NCI-H187 (cell line): ENCODE results near the gene HNRNPF.
"Not testable (repeated sequence)": the region's sequence is repeated elsewhere in the genome, so short reads cannot be mapped to it uniquely, and the experiment has no call there.

Source experiments
- DNase-seq, 2 experiments: peaks; one replicate each; lab custom pipeline; 2025; lab: John Stamatoyannopoulos, UW

HNRNPF gene

DNA sequence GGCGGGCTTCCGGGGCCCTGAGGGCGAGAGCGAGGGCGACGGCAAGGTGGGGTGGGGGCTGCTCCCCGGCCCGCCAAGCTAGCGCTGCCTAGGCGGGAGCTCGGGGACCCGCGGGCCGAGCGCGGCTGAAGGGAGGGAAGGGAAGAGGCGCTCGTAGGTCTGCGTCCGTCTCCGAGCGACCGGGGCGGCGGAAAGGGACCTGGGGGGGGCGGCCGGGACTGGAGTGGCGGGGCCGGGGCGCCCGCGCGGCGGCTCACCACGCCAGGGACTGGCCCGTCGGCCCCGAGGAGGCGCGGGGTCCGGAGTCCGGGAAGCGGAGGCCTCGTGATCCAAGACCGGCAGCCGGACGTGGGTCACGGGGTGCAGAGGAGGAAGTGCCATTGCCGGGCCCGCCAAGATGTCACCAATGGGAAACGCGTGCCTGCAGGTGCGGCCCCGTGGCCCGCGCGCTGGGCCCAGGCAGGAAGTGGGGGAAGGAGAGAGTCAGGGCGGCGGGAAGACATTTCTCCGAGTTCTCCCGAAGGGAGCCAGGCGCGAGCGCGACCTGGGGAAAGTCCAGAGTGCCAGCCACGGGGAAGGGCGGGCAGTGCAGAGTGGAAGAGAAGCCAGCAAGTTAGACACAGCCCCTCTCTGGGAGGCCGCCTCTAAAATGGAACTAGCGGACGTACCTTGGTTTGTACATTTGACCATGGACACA lies 11.9 kb downstream of the HNRNPF start:
- peak; percentile 13 to 45 for DNase-seq

- peak in 1 of 2 experiments; percentile 27 for DNase-seq
These were observed 12.7 kb downstream of the HNRNPF start for GRCh38 chr10:43396061-43396927.

GRCh38 chr10:43395571-43396060 lies 13.4 kb downstream of the HNRNPF start:
- DNase-seq = no peak

DNA sequence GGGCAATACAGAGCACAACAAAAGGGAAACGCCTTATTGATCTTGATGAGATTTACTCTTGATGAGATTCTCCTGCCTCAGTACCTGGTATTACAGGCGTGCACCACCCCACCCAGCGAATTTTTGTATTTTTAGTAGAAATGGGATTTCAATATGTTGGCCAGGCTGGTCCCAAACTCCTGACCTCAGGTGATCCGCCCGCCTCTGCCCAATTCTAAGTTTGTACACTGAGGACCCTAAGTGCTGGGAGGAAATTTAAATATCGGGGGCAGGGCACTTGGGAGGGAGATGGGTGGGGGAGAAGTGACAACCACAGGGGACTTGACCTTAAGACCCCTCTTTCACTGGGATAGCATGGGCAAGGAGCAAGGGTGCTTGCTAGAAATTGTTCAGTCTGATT lies 14.1 kb downstream of the HNRNPF start:
- DNase-seq = no peak

DNA sequence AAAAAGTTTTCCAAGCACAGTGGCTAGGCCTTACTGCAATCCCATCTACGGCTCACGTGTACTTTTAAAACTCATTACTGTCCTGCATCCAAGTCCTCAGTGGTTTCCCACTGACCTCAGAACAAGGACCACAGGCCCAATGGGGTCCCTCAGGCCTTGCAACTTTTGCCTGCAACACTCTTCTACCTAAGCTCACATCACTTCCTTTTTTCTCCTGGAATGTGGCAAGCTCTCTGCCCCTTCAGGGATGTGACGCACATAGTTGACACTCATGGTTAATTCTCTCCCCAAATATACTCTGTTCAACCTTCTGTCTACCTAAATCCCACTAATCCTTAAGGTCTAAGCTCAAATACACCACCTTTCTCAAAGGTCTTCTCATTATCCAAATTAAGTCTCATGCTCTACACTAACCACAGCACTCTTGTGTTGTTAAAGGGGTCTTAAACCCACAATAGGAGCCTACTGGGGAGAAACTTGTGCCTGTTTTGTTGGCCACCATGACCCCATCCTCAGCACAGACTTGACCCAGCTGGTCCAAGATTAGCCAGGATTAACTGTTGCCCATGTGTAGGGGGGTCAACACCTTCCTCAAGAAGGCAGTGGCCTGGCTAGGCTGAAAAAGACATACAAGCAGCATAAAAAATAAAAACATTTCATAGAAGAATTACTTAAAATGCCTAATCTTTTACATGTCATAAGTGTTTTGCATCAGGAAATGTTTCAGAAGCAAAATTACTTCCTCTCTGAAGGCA lies 15.2 kb downstream of the HNRNPF start:
- no peak for DNase-seq

DNA sequence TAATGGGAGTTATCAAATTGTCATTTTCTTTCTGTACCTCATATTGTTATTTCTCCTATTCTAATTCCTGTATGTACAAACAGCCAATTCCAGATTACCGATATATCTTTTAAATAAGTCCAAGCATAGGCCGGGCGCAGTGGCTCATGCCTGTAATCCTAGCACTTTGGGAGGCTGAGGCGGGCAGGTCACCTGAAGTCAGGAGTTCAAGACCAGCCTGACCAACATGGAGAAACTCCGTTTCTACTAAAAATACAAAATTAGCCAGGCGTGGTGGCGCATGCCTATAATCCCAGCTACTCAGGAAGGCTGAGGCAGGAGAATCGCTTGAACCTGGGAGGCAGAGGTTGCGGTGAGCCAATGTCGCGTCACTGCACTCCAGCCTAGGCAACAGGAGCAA lies 15.8 kb downstream of the HNRNPF start:
- DNase-seq = not testable (repeated sequence)

DNA sequence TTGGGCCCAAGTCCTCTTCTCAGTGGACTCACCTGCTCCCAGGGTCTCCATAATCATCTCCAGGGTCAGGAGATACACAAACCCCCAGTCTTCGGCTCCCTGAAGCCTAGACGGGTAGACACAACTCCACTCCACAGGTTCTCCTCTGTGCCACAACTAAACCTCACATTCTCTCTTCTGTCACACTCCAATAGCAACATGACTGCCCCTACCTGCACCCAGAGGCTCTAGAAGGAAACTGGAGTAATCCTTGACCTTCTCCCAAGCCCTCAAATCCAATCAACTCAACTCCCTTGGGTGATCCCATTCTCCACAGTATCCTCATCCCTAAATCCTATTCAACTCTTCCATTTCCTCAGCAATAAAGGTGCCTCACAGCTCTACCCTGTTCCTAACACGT lies 16.2 kb downstream of the HNRNPF start:
- DNase-seq = no peak

DNA sequence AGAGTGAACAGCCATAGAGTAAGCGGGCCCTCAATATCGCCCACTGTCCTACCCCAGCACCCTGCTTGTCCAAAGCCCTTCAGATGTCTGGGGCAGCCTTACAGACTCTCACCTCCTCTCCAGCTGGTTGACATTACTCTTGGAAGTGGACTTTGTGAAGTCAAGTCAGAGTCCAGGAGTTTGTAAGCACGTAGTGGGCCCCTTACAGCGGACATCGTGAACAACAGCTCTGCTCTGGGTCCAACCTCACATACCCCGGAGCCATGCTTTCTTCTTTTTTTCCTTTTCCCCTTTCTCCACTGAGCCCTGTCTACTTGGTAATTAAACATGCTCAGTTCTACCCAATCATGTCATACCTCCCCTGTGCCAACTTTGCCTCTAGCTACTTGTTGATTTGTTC lies 17.5 kb downstream of the HNRNPF start:
- DNase-seq = no peak

DNA sequence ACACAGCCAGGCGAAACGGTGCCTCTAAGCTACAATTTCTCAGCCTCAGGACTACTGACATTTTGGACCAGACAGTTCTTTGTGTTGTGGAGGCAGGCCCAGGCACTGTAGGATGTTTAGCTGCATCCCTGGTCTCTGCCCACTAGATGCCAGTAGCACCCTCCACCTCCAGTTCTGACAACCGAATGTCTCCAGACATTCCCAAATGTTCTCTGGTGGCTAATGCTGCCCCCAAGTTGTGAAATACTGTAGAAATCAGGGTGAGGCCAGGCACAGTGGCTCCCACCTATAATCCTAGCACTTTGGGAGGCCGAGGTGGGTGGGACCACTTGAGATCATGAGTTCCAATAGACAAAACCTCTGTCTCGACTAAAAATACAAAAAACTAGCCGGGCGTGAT lies 18.2 kb downstream of the HNRNPF start:
- no peak for DNase-seq

DNA sequence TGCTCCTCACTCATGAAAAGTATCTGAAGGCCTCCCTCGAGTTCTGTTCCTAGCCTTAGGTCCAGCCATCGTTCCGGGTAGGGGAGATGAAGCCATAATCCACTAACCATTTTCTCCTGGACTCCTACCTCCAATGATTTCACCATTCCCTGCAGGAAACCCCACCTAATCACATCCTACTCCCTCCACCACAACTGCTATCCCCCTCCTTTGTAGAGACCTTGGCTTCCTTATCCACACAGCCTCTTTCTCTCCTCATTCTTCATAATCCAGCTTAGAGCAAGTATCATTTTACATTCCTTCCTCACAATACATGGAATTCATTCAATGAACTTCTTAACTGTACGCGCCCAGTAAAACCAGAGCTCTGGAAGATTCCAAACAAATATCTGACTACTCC lies 18.7 kb downstream of the HNRNPF start:
- no peak for DNase-seq

GRCh38 chr10:43389867-43390266 lies 19.1 kb downstream of the HNRNPF start:
- no peak for DNase-seq

- DNase-seq = no peak
These were observed 21.3 kb downstream of the HNRNPF start for GRCh38 chr10:43387678-43388032.

DNA sequence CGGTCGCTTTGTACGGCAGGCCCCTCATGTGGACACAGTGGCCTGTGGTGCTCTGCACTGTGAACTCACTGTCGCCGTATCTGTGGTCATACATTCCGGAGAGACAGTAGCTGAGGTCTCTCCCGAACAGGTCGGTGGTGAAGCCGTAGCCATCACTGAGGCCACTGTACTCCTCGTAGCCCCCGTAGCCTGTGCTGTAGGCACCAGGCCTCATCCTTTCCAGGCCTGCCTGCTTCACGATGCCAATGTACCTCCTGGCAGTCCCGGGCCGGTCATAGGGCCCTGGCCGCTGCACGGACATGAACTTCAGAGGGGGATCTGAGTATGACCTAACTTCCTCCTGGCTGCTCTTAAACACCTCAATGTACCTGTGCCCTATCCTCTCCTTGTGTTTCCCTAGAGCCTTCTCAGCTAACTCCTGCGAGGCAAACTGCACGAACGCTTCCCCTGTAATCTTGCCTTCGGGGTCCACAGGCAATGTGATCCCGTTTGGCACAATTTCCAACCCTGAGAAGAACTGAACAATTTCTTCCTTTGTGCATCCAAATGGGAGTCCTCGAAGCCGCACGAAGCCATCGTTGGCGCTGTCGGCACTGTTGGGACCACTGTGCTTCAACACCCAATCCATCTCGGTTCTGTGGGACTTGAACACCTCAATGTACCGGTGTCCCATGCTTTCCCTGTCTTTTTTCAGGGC lies 21.9 kb downstream of the HNRNPF start:
- DNase-seq = no peak

DNA sequence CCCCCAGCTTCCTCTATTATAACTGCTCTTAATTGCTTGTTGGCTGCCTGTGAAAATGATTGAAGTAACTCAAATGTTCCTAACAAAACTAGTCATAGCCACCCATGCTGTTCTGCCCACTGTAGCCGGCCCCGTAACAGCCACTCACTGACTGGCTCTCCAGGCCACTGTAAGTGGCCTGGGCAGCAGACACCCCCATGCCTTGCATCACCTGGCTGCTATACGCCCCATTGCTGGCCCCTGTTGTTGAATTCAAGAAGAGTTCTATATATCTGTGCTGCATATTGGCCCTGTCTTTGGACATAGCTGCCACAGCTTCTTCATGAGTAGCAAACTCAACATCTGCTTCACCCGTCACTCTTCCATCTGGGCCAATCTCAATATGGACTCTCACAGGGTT lies 22.4 kb downstream of the HNRNPF start:
- no peak for DNase-seq

DNA sequence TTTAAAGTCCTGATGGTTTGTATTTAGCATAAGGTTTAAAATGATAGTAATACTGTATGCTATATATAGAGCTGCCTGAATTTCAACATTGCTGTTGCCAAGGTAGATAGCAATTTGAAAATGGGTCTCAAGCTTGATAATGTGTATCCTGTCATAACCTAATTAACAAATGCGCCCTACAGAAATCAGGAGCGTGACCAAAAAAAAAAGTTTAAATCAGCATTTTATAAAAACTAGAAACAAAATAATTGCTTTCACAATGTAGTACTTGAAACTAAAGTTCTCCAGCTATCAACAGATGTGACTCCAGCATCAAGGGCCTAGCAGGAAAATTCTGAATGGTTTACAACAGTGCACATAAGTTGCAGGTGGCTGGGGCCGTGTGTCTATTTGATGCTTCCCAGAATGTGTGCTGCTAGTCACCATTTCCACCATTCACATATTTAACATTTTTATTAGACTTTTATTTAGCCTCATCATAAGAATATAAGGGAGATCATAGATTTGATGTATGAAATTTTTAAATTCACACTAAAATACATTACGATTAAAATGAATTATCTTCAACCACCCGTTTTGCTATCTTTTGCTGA lies 23.5 kb downstream of the HNRNPF start:
- DNase-seq = no peak

- no peak for DNase-seq
These were observed 24.4 kb downstream of the HNRNPF start for GRCh38 chr10:43384252-43385221.

- no peak for DNase-seq
These were observed 25.6 kb downstream of the HNRNPF start for GRCh38 chr10:43383204-43383971.

DNA sequence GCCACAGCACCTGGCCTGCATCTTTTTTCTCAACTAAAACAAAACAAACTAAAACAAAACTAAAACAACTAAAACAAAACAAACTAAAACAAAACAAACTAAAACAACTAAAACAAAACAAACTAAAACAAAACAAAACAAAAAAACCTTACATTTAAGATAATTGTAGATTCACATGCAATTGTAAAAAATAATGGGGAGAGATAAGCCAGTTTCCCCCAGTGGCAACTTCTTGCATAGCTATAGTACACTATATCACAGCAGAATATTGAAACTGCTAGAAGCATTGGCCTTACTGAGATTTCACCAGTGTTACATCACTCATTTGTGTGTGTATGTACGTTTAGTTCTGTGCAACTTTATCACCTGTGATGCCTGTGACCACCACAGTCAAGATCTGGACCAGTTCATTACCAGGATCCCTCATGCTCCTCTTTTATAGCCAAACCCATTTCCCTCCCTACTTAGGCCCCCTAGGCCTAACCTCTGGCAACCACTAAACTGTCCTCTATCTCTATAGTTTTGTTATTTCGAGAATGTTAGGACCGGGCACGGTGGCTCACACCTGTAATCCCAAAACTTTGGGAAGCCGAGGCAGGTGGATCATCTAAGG lies 28.3 kb downstream of the HNRNPF start:
- no peak for DNase-seq

GRCh38 chr10:43377424-43377883 lies 31.5 kb downstream of the HNRNPF start:
- no peak for DNase-seq
